Measurements from ENCODE around the gene FBN2. TPM values are rescaled to one million over a fixed set of nuclear protein-coding genes. Genes with fewer than 3 reads are reported as not detected.

Gene FBN2
- total RNA-seq, 4 donors from 2014 or later, result 0.57 to 4.4 (median 1.6) TPM

DNA sequence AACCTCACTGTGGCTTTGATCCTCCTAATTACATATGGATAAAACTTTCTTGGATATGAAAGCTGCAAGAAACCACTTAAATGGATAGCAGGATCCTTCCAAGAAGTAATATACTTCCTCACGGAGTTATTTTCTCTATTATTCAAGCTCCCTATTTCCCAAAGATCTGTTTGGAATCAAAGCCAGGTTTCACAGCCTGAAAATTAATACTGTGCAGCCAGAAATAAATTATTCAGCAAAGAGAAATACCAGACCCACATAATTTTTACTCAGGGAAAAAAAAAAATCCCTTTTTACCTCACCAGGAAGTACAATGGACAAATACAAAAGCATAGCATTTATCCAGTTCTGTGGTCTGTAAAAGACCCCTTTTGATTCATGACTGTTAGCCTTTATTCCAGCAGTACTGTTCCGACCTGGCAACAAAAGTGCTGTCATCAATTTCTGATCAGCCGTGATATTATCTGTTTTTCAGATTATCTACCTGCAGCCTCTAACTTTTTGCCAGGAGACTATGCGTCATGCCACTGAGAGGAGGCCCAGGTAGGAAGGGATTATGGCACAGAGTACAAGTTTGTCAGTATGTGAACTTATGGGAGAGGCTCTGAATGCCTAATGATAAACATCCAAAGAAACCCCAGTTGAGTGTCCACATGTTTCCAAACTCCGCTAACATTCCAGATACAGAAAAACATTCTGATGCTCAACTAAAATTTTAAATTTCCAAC, 57.0 kb downstream of the FBN2 start:
- no peaks in the 10 kb centered on the region for H3K27me3 ChIP-seq
- DNase-seq, result no peak
- H3K9me3 ChIP-seq, result no peaks in the 10 kb centered on the region
- TF ChIP-seq, protein P1, sequence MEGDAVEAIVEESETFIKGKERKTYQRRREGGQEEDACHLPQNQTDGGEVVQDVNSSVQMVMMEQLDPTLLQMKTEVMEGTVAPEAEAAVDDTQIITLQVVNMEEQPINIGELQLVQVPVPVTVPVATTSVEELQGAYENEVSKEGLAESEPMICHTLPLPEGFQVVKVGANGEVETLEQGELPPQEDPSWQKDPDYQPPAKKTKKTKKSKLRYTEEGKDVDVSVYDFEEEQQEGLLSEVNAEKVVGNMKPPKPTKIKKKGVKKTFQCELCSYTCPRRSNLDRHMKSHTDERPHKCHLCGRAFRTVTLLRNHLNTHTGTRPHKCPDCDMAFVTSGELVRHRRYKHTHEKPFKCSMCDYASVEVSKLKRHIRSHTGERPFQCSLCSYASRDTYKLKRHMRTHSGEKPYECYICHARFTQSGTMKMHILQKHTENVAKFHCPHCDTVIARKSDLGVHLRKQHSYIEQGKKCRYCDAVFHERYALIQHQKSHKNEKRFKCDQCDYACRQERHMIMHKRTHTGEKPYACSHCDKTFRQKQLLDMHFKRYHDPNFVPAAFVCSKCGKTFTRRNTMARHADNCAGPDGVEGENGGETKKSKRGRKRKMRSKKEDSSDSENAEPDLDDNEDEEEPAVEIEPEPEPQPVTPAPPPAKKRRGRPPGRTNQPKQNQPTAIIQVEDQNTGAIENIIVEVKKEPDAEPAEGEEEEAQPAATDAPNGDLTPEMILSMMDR (IDR thresholded peaks at IDR 0.05), result no peak
- H3K4me1 ChIP-seq, result no peaks in the 10 kb centered on the region
- WGBS, 2 donors, result 86 to 90% methylated on average over 4 to 5 of the region's 5 CpGs
- intact Hi-C loops (cut with DNase I), result no loop called here
- no peak overlapping the region for H3K27ac ChIP-seq
- H3K36me3 ChIP-seq, result no peaks in the 10 kb centered on the region
- H3K4me3 ChIP-seq, result no peak overlapping the region

DNA sequence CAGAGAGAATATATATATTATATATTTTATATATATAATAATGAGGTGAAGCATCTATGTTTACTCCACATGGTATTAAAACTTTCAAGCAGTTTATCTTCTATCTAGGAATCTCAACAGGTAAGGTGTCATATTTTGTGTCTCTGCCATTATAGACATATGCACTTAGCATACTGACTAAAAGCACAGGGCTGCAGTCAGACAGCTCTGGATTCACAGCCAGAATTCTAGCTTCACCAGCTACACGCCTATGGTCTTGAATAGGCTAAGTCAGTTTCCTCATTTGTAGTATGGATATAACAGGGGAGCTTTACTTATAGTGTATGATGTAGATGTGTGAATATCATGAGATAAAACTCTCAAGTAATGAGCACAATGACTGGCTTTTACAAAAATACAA, 57.9 kb downstream of the FBN2 start:
- Histone ChIP-seq H3K4me3 (no peak overlapping the region), H3K9me3 (no peaks in the 10 kb centered on the region), H3K36me3 (no peaks in the 10 kb centered on the region), H3K27ac (no peak overlapping the region), H3K4me1 (no peaks in the 10 kb centered on the region), H3K27me3 (no peaks in the 10 kb centered on the region)
- TF ChIP-seq POLR2A (IDR thresholded peaks at IDR 0.05), result no peak
- TF ChIP-seq, protein P1 (IDR thresholded peaks at IDR 0.05), result no peak
- no peak for DNase-seq
- intact Hi-C loops (cut with DNase I), result no loop called here
- WGBS, 2 donors, result 69 to 82% methylated on average over 1 of the region's 1 CpG

DNA sequence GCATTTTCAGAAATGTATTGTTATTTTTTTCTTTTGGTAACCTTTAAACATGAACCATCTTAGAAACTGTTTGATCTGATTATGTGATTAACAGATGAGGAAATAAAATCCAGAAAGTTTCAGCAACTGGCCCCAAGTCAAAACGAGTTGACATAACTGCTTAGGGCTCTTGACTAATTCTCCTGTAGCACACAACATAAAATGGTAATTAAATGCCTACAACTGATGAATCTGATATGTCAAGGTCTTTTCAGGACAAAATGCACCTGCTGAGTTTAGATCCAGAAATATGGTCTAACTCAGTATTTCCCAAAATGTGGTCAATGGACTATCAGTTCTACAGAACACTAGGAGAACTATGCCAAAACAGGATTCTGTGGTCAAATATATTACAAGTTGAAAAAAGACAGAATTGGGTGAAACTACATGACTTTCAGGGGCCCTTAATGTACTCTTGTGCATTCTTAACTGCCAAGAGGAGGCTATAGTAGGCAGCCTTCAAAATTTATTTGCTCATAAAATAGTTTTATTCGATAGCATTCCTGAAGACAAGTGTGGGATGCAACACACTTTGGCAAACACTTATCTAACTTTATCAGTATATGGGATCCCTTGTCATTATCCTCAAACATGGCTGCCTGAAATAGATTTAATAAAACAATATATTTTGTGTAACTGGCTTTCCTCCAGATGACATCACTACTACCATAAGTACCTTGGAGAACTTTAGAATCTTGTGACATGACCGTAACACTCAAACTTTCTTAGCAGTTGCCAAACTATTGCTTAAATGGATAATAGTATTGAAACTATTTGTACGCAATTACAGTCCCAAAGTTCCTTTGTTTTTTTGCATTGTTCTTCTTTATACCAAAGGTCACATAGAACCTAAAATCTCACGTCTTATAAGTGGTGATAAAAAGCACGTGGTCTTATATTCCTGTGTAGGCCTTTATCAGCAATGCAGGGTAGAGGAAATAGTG, 59.4 kb downstream of the FBN2 start:
- DNase-seq, result no peak
- TF ChIP-seq, protein P1 (IDR thresholded peaks at IDR 0.05), result no peak
- no peak for TF ChIP-seq POLR2A (IDR thresholded peaks at IDR 0.05)
- Histone ChIP-seq H3K4me3 (no peak overlapping the region), H3K4me1 (no peaks in the 10 kb centered on the region), H3K36me3 (no peaks in the 10 kb centered on the region), H3K9me3 (no peaks in the 10 kb centered on the region), H3K27ac (no peak overlapping the region), H3K27me3 (no peaks in the 10 kb centered on the region)
- WGBS, 2 donors, result 75 to 80% methylated on average over 6 of the region's 6 CpGs
- intact Hi-C loops (cut with DNase I), result no loop called here

DNA sequence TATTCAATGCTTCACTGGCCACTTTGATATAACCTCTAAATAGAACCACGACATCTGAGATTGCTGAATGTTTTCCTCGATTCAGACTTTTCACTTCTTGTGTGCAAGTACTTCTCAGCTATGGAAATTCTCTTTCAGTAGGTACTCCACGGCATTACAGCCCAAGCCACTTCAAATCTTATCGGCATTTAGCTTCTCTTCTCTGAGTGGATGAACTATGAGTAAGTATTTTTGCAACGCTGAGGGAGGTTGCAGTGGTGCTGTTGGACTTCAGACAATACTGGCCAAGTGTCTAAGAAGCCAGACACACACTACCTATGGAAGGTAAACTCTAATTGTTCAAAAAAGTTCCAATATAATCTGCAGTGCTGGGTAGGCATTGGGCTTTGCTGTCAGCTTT, 60.1 kb downstream of the FBN2 start:
- Histone ChIP-seq H3K27me3 (no peaks in the 10 kb centered on the region), H3K9me3 (no peaks in the 10 kb centered on the region), H3K4me3 (no peak overlapping the region), H3K27ac (no peak overlapping the region), H3K4me1 (no peaks in the 10 kb centered on the region), H3K36me3 (no peaks in the 10 kb centered on the region)
- DNase-seq, result no peak
- 77 to 91% methylated on average over 5 of the region's 5 CpGs for WGBS, 2 donors
- no peak for TF ChIP-seq POLR2A (IDR thresholded peaks at IDR 0.05)
- TF ChIP-seq, protein P1 (IDR thresholded peaks at IDR 0.05), result no peak
- intact Hi-C loops (cut with DNase I), result no loop called here

DNA sequence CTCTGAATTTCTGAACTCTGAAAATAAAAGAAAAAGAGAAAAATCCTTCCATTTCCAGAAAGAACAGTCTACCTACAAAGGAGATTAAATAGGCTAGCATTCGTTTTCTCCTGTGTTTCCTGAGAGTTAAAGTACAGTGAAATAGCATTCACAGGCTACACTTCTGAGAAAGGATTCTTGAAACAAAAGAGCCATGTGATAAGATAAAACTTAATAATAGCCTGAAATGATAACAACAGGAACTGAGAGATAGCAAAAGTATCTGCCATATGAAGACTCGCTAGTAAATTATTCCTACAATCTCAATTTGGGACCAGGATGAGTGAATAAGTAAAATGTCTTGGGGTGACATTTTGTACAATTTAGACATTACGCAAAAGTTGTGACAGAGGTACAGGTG, 62.4 kb downstream of the FBN2 start:
- H3K4me3 ChIP-seq, result no peak overlapping the region
- H3K27me3 ChIP-seq, result no peaks in the 10 kb centered on the region
- H3K4me1 ChIP-seq, result no peaks in the 10 kb centered on the region
- 76 to 86% methylated on average over 3 of the region's 3 CpGs for WGBS, 2 donors
- H3K36me3 ChIP-seq, result no peaks in the 10 kb centered on the region
- intact Hi-C loops (cut with DNase I), result no loop called here
- no peak overlapping the region for H3K27ac ChIP-seq
- no peak for TF ChIP-seq POLR2A (IDR thresholded peaks at IDR 0.05)
- TF ChIP-seq, protein P1 (IDR thresholded peaks at IDR 0.05), result no peak
- DNase-seq, result no peak
- H3K9me3 ChIP-seq, result no peaks in the 10 kb centered on the region
